HEK293 (cell line): ENCODE data around the gene PRDM15.

Experiments
- CTCF ChIA-PET: fragments of 350-600 bp; formaldehyde crosslinking; extraction: SDS; loops from one replicate; lab custom pipeline; 2021; ENCODE audit warnings: antibody characterized with exemption; lab: Yijun Ruan, JAX
- POLR2A ChIA-PET: fragments of 300-600 bp; formaldehyde crosslinking; extraction: SDS; loops from one replicate; lab custom pipeline; 2020; ENCODE audit warnings: antibody characterized with exemption, inconsistent platforms; lab: Yijun Ruan, JAX
- H3K27ac ChIP-seq: fragments of 200-500 bp; sonication (Bioruptor generic); 2 replicates; pipeline ENCODE4 v1.5.1; 2014; ENCODE audit warnings: low read depth, low read length, control low read depth, inconsistent platforms; ENCODE audit errors: extremely low read depth
- H3K36me3 ChIP-seq, 2 experiments: fragments of 200-500 bp in 1 of 2; sonication (Bioruptor generic) in 1 of 2; 1 replicate in 1 of 2; 2 replicates in 1 of 2; pipeline ENCODE4 v1.5.1; 2014 to 2017; ENCODE audit warnings: inconsistent platforms in 2 of 2, low read length in 2 of 2; ENCODE audit not compliant: control insufficient read depth in 2 of 2, insufficient read depth in 1 of 2
- H3K4me1 ChIP-seq: fragments of 200-500 bp; sonication (Bioruptor generic); 2 replicates; pipeline ENCODE4 v1.5.1; 2014; ENCODE audit warnings: mild to moderate bottlenecking, low read length, inconsistent platforms; ENCODE audit not compliant: control insufficient read depth, insufficient read depth
- H3K4me3 ChIP-seq: 2 replicates; pipeline ENCODE4 v1.5.1; 2011; ENCODE audit warnings: low read depth, mild to moderate bottlenecking, control low read depth, low read length, moderate library complexity
- H3K9me3 ChIP-seq: fragments of 200-500 bp; sonication (Bioruptor generic); 2 replicates; pipeline ENCODE4 v1.5.1; 2014; ENCODE audit warnings: low read depth, low read length, inconsistent platforms; ENCODE audit not compliant: control insufficient read depth, insufficient read depth
- ELK4 ChIP-seq: IDR thresholded peaks from 2 replicates; pipeline ENCODE4 v1.6.1; 2011; ENCODE audit warnings: mild to moderate bottlenecking, low read depth, low read length, borderline replicate concordance
- GLI2 ChIP-seq: fragments of 450-650 bp; formaldehyde crosslinking; IDR thresholded peaks from 2 replicates; pipeline ENCODE4; 2017; ENCODE audit warnings: missing biosample characterization, missing genetic modification characterization, low read depth, borderline replicate concordance
- OSR2 ChIP-seq: fragments of 450-650 bp; formaldehyde crosslinking; IDR thresholded peaks from 2 replicates; pipeline ENCODE4 v1.5.1; 2016; ENCODE audit warnings: missing biosample characterization, missing genetic modification characterization
- PRDM1 ChIP-seq: fragments of 450-650 bp; formaldehyde crosslinking; IDR thresholded peaks from 2 replicates; pipeline ENCODE4; 2016; ENCODE audit warnings: missing biosample characterization, missing genetic modification characterization
- SCRT1 ChIP-seq: fragments of 450-650 bp; formaldehyde crosslinking; IDR thresholded peaks from 2 replicates; pipeline ENCODE4 v1.5.1; 2016; ENCODE audit warnings: missing biosample characterization, missing genetic modification characterization, borderline replicate concordance
- SCRT2 ChIP-seq: fragments of 450-650 bp; formaldehyde crosslinking; IDR thresholded peaks from 2 replicates; pipeline ENCODE4 v1.5.1; 2016; ENCODE audit warnings: missing biosample characterization, missing genetic modification characterization
- SP7 ChIP-seq: fragments of 450-650 bp; formaldehyde crosslinking; IDR thresholded peaks from 2 replicates; pipeline ENCODE4 v1.5.1; 2016; ENCODE audit warnings: missing biosample characterization, missing genetic modification characterization
- TRIM28 ChIP-seq: IDR thresholded peaks from 2 replicates; pipeline ENCODE4 v1.6.1; 2011; ENCODE audit warnings: low read length, control low read depth, borderline replicate concordance
- WT1 ChIP-seq: fragments of 450-650 bp; formaldehyde crosslinking; IDR thresholded peaks from 2 replicates; pipeline ENCODE4 v1.5.1; 2016; ENCODE audit warnings: missing biosample characterization, missing genetic modification characterization
- YY1 ChIP-seq: fragments of 450-650 bp; formaldehyde crosslinking; IDR thresholded peaks from 2 replicates; pipeline ENCODE4 v1.5.1; 2018; ENCODE audit warnings: missing biosample characterization, missing genetic modification characterization
- ZBTB17 ChIP-seq: fragments of 450-650 bp; formaldehyde crosslinking; IDR thresholded peaks from 2 replicates; pipeline ENCODE4 v1.5.1; 2016; ENCODE audit warnings: missing biosample characterization, missing genetic modification characterization
- ZNF121 ChIP-seq: fragments of 450-650 bp; formaldehyde crosslinking; IDR thresholded peaks from 2 replicates; pipeline ENCODE4 v1.5.1; 2016; ENCODE audit warnings: missing biosample characterization, missing genetic modification characterization
- ZNF366 ChIP-seq: fragments of 450-650 bp; formaldehyde crosslinking; conservative IDR thresholded peaks from 2 replicates; pipeline ENCODE4 v1.5.1; 2016; ENCODE audit warnings: missing biosample characterization, missing genetic modification characterization
- ZNF398 ChIP-seq: fragments of 450-650 bp; formaldehyde crosslinking; IDR thresholded peaks from 2 replicates; pipeline ENCODE4 v1.5.1; 2017; ENCODE audit warnings: missing biosample characterization, missing genetic modification characterization
- ZNF555 ChIP-seq: fragments of 450-650 bp; formaldehyde crosslinking; conservative IDR thresholded peaks from 2 replicates; pipeline ENCODE4 v1.5.1; 2017; ENCODE audit warnings: missing biosample characterization, mild to moderate bottlenecking, missing genetic modification characterization, inconsistent platforms
- ZNF610 ChIP-seq: fragments of 450-650 bp; formaldehyde crosslinking; IDR thresholded peaks from 2 replicates; pipeline ENCODE4 v1.5.1; 2016; ENCODE audit warnings: missing biosample characterization, missing genetic modification characterization, borderline replicate concordance
- ZSCAN18 ChIP-seq: fragments of 450-650 bp; formaldehyde crosslinking; IDR thresholded peaks from 2 replicates; pipeline ENCODE4 v1.5.1; 2016; ENCODE audit warnings: missing biosample characterization, missing genetic modification characterization
- TF ChIP-seq, protein P1 (sequence below): fragments of 450-650 bp; formaldehyde crosslinking; IDR thresholded peaks from 2 replicates; pipeline ENCODE4 v1.5.1; 2016; ENCODE audit warnings: missing biosample characterization, missing genetic modification characterization, borderline replicate concordance
- TF ChIP-seq, protein P2 (sequence below): fragments of 450-650 bp; formaldehyde crosslinking; IDR thresholded peaks from 2 replicates; pipeline ENCODE4 v1.5.1; 2016; ENCODE audit warnings: missing biosample characterization, missing genetic modification characterization

Gene PRDM15

DNA sequence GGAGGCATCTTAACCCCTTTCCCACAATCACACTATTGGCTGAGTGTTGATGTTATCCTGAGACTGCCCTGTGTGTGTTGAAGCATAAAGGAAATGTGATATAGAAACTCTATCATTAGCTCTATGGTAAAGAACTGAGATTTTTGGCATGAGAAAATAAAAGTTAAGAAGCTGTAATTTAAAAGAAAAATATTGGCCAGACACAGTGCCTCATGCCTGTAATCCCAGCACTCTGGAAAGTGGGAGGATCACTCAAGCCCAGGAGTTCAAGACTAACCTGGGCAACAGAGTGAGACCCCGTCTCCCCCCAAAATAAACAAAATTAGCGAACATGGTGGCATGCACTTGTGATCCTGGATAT, 98.1 kb downstream of the PRDM15 start:
- H3K4me3 ChIP-seq = no peak overlapping the region
- no peak overlapping the region for H3K27ac ChIP-seq
- no peaks in the 10 kb centered on the region for H3K36me3 ChIP-seq
- no peaks in the 10 kb centered on the region for H3K9me3 ChIP-seq
- ChIA-PET CTCF (interaction anchor here (0.7 to 1.6 kb wide), 3 partner anchors 168 to 171 kb away, joined by 3 to 5 read pairs (median 4); no protein-coding TSS in a partner anchor), POLR2A (no interaction called here)
- TF ChIP-seq, protein P1, sequence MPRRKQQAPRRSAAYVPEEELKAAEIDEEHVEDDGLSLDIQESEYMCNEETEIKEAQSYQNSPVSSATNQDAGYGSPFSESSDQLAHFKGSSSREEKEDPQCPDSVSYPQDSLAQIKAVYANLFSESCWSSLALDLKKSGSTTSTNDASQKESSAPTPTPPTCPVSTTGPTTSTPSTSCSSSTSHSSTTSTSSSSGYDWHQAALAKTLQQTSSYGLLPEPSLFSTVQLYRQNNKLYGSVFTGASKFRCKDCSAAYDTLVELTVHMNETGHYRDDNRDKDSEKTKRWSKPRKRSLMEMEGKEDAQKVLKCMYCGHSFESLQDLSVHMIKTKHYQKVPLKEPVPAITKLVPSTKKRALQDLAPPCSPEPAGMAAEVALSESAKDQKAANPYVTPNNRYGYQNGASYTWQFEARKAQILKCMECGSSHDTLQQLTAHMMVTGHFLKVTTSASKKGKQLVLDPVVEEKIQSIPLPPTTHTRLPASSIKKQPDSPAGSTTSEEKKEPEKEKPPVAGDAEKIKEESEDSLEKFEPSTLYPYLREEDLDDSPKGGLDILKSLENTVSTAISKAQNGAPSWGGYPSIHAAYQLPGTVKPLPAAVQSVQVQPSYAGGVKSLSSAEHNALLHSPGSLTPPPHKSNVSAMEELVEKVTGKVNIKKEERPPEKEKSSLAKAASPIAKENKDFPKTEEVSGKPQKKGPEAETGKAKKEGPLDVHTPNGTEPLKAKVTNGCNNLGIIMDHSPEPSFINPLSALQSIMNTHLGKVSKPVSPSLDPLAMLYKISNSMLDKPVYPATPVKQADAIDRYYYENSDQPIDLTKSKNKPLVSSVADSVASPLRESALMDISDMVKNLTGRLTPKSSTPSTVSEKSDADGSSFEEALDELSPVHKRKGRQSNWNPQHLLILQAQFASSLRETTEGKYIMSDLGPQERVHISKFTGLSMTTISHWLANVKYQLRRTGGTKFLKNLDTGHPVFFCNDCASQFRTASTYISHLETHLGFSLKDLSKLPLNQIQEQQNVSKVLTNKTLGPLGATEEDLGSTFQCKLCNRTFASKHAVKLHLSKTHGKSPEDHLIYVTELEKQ (tag by site-specific recombination) = no peak
- TF ChIP-seq SP7 (tag by site-specific recombination) (peak; percentile 93), ZNF121 (tag by site-specific recombination) (peak; percentile 86), ZNF366 (peak; percentile 3; the same call in 1 of the 2 replicates)
- TF ChIP-seq, protein P2, sequence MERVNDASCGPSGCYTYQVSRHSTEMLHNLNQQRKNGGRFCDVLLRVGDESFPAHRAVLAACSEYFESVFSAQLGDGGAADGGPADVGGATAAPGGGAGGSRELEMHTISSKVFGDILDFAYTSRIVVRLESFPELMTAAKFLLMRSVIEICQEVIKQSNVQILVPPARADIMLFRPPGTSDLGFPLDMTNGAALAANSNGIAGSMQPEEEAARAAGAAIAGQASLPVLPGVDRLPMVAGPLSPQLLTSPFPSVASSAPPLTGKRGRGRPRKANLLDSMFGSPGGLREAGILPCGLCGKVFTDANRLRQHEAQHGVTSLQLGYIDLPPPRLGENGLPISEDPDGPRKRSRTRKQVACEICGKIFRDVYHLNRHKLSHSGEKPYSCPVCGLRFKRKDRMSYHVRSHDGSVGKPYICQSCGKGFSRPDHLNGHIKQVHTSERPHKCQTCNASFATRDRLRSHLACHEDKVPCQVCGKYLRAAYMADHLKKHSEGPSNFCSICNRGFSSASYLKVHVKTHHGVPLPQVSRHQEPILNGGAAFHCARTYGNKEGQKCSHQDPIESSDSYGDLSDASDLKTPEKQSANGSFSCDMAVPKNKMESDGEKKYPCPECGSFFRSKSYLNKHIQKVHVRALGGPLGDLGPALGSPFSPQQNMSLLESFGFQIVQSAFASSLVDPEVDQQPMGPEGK = no peak
- peaks cover 25% of the 10 kb centered on the region for H3K4me1 ChIP-seq

GRCh38 chr21:41780337-41781049, 98.7 kb downstream of the PRDM15 start:
- Histone ChIP-seq H3K36me3 (no peaks in the 10 kb centered on the region), H3K27ac (no peak overlapping the region), H3K4me3 (no peak overlapping the region), H3K9me3 (no peaks in the 10 kb centered on the region), H3K4me1 (peaks cover 25% of the 10 kb centered on the region)
- TF ChIP-seq ZBTB17 (tag by site-specific recombination) (peak; percentile 88), ZNF366 (peak; percentile 91), SCRT1 (tag by site-specific recombination) (peak; percentile 68; the same call in 1 of the 2 replicates), ZNF610 (tag by site-specific recombination) (no peak), GLI2 (tag by site-specific recombination) (no peak), WT1 (0 out of 2 replicates have a peak, but pooled peaks have one; percentile 20), PRDM1 (peak; percentile 97), SCRT2 (tag by site-specific recombination) (peak; percentile 83)
- ChIA-PET CTCF (interaction anchor here (0.7 to 1.5 kb wide), 2 partner anchors 167 to 169 kb away, joined by 3 to 5 read pairs; no protein-coding TSS in a partner anchor), POLR2A (no interaction called here)

DNA sequence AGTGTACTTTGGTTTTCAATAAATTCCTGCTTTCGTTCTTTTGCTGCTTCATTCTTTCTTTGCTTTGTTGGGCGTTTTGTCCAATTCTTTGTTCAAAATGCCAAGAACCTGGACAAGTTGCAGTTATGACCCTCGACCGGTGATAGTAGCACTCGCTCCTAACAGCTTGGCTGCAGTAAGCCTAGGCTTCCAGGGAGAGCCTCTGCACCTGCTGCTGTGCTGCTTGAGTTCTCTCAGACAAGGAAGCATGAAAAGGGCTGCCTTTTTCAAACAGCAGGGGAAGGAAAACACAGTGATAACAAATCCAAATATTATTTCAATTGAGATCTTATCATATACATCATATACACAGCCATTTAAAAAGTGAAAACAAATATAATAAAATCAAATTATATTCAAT, 99.5 kb downstream of the PRDM15 start:
- Histone ChIP-seq H3K9me3 (no peaks in the 10 kb centered on the region), H3K36me3 (no peaks in the 10 kb centered on the region), H3K4me3 (no peak overlapping the region), H3K4me1 (peaks cover 25% of the 10 kb centered on the region), H3K27ac (no peak overlapping the region)
- ChIA-PET CTCF (interaction anchor here (1.5 to 6.7 kb wide), 2 partner anchors 38 to 166 kb away, joined by 4 to 164 read pairs; no protein-coding TSS in a partner anchor), POLR2A (no interaction called here)
- TF ChIP-seq ZNF398 (no peak), YY1 (tag by site-specific recombination) (no peak), SCRT1 (tag by site-specific recombination) (no peak), ELK4 (no peak), TRIM28 (peak; percentile 66; the same call in 1 of the 2 replicates), OSR2 (tag by site-specific recombination) (peak; percentile 84), ZSCAN18 (tag by site-specific recombination) (no peak), ZNF555 (tag by site-specific recombination) (no peak)
